GM19240 (cell line): ENCODE results near the gene SSX4.
"Not testable (repeated sequence)": the region's sequence is repeated elsewhere in the genome, so short reads cannot be mapped to it uniquely, and the experiment has no call there.

Experiments used
- DNase-seq: peaks from one replicate; pipeline ENCODE4 v3.0.0; 2011; ENCODE audit warnings: low spot score; ENCODE audit not compliant: insufficient read length

Gene SSX4, protein sequence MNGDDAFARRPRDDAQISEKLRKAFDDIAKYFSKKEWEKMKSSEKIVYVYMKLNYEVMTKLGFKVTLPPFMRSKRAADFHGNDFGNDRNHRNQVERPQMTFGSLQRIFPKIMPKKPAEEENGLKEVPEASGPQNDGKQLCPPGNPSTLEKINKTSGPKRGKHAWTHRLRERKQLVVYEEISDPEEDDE

DNA sequence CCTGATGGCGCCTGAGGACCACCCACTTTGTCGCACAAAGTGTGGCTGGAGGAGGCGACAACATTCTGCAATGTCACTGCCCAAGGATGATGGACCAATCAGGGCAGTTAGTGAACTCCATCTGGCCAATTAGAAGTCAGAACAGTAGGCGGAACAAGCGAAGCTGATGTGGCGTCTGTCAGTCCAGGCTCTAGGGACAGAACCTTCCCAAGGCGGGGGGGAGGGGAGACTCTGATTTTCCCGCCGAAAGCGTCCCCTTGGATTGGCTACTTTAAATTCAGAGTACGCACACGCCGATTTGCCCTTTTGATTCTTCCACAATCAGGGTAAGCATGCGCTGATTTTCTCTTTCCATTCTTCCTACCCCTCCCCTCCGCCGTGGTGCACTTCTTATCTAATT is at the start of gene SSX4:
Gene SSX4 (plus strand): TSS at position 301 of the 400 bp plus-strand sequence. CDS start 515 bp downstream, outside the sequence.
- not testable (repeated sequence) for DNase-seq

DNA sequence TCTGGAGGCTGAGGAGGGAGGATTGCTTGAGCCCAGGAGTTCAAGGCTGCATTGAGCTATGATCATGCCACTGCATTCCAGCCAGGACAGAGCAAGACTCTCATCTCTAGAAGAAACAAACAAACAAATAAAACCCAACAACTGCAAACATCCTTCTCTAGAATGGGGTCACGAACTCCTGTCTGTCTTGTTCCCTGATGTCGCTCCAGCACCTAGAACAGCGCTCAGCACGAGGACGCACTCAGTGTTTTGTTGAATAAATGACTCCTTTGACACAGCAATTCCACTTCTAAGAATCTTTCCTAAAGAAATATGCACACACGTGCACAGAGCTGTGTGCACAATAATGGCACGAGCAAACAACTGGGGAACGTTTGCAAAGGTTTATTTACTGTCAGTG is 37.3 kb upstream of the SSX4 start:
- DNase-seq = not testable (repeated sequence)

DNA sequence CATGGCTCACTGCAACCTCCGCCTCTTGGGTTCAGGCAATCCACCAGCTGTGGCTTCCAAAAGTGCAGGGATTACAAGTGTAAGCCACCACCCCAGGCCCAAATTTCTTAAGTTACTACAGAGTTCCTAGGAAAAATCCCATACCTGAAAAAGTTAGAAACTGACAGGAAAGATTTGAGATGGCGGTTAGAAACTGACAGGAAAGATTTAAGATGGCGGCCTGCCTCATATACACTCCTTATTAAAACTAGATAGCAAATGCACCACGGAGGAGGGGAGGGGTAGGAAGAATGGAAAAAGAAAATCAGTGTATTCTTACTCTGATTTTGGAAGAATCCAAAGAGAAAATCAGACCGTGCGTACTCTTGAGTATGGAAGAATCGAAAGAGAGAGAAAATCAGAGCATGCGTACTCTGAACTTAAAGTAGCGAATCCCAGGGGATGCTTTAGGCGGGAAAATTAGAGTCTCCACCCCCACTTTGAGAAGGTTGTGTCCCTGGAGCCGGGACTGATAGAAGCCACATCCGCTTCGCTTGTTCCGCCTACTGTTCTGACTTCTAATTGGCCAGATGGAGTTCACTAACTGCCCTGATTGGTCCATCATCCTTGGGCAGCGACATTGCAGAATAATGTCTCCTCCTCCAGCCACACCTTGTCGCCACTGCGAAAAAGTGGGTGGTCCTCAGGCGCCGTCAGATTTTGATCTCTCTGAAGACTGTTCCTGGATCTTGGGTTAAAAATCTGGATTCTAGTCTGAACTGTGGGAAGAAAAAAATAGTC is 26.8 kb upstream of the SSX4 start, which contains the start of gene SSX3:
Gene SSX3 (minus strand): TSS at position 389 of the 780 bp plus-strand sequence. CDS start 1,454 bp downstream, outside the sequence.
- not testable (repeated sequence) for DNase-seq

DNA sequence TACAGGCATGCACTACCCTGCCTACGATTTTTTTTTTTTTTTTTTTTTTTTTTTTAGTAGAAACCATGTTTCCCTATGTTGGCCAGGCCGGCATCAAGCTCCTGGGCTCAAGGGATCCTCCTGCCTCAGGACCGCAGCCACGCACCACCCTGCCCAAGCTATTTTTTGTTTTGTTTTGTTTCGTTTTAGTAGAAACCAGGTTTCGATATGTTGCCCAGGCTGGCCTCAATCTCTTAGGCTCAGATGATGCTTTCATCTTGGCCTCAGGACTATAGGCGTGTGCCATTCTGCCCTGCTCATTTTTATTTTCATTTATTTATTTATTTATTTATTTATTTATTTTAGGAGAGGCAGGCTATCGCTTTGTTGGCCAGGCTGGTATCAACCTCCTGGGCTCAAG is 25.7 kb upstream of the SSX4 start:
- DNase-seq = no peak

DNA sequence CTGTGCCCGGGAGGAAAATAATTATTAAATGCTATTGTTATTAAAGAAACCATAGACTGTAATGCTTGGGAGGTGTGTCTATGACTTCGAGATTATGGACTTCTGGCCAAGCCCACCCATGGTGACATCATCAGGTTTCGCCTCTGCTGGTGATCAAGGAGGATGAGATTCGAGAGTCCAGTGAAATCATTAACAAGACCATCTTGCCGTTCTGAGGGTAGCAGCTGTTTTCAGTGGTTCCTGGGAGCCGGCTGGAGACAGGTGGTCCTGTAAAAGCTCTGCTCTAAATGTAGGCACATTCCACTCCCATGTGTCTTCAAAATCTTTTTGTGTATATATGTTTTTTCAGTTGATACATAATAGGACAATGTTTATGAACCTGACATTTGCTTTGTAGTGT is 24.1 kb upstream of the SSX4 start:
- DNase-seq = not testable (repeated sequence)

DNA sequence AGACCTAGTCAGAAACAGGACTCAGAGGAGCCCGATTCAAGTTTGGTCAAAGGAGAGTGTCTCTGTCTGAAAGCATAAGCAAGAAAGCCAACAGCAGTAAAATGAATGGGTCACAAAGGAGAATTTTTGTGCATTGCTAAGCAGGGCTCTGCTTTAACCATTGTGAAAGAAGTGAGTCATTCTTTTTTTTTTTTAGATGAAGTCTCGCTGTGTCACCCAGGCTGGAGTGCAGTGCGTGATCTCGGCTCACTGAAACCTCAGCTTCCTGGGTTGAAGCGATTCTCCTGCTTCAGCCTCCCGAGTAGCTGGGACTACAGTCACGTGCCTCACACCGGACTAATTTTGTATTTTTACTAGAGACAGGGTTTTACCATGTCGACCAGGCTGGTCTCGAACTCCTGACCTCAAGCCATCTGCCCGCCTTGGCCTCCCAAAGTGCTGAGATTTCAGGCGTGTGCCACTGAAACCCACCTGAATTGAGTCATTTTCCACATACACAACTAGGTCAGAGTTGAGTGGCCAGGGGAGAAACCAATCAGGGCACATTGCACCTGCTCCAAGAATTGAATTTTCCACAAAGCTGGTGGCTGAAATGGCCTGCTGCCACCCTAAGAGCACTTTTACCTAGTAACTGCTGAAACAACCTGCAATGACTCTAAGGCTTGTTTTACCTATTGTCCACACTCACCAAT is 15.5 kb upstream of the SSX4 start:
- DNase-seq = not testable (repeated sequence)

DNA sequence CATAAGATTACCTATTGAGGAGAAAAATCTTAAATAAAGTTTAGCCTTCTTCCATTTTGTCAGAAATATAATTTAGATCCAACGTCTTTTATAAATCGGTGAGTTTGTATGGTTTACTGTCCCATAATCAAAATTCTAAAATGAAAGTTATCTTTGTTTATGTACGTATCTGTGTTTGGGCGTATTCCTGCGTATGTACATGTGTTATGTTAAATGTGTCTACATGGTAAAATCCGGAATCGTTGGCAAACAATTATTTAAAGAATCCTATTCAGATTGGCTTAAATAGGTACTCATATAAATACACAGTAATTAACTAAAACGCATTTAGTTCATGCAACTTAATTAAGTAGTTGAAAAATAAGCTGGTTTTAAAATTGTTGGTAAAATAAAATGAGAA is 12.9 kb upstream of the SSX4 start:
- DNase-seq = not testable (repeated sequence)

DNA sequence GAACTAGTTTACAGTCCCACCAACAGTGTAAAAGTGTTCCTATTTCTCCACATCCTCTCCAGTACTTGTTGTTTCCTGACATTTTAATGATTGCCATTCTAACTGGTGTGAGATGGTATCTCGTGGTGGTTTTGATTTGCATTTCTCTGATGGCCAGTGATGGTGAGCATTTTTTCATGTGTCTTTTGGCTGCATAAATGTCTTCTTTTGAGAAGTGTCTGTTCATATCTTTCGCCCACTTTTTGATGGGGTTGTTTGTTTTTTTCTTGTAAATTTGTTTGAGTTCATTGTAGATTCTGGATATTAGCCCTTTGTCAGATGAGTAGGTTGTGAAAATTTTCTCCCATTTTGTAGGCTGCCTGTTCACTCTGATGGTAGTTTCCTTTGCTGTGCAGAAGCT is 13.6 kb downstream of the SSX4 start:
- DNase-seq = not testable (repeated sequence)

DNA sequence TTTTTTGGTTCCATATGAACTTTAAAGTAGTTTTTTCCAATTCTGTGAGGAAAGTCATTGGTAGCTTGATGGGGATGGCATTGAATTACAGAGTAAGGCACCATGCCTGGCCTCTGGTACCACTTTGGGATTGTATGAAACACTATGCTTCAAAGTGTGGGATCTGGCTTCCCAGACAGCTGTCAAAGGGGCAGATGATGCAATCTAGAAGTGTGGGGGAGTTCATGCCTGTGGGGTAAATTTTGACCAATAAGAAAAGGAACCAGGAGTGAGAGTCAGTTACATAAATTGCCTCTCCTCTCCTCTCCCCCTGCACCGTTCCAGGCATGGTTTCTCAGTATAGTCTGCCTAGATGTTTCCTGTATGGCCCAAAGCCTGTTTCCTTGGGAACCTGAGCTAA is 14.5 kb downstream of the SSX4 start:
- DNase-seq = not testable (repeated sequence)

DNA sequence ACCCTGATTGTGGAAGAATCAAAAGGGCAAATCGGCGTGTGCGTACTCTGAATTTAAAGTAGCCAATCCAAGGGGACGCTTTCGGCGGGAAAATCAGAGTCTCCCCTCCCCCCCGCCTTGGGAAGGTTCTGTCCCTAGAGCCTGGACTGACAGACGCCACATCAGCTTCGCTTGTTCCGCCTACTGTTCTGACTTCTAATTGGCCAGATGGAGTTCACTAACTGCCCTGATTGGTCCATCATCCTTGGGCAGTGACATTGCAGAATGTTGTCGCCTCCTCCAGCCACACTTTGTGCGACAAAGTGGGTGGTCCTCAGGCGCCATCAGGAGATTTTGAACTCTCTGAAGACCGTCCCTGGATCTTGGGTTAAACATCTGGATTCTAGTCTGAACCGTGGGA is 28.5 kb downstream of the SSX4 start, which contains the start of gene SSX4B:
Gene SSX4B (minus strand): TSS at position 101 of the 400 bp plus-strand sequence. CDS start 588 bp downstream, outside the sequence.
- not testable (repeated sequence) for DNase-seq

DNA sequence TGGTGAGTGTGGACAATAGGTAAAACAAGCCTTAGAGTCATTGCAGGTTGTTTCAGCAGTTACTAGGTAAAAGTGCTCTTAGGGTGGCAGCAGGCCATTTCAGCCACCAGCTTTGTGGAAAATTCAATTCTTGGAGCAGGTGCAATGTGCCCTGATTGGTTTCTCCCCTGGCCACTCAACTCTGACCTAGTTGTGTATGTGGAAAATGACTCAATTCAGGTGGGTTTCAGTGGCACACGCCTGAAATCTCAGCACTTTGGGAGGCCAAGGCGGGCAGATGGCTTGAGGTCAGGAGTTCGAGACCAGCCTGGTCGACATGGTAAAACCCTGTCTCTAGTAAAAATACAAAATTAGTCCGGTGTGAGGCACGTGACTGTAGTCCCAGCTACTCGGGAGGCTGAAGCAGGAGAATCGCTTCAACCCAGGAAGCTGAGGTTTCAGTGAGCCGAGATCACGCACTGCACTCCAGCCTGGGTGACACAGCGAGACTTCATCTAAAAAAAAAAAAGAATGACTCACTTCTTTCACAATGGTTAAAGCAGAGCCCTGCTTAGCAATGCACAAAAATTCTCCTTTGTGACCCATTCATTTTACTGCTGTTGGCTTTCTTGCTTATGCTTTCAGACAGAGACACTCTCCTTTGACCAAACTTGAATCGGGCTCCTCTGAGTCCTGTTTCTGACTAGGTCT is 43.8 kb downstream of the SSX4 start:
- DNase-seq = not testable (repeated sequence)

DNA sequence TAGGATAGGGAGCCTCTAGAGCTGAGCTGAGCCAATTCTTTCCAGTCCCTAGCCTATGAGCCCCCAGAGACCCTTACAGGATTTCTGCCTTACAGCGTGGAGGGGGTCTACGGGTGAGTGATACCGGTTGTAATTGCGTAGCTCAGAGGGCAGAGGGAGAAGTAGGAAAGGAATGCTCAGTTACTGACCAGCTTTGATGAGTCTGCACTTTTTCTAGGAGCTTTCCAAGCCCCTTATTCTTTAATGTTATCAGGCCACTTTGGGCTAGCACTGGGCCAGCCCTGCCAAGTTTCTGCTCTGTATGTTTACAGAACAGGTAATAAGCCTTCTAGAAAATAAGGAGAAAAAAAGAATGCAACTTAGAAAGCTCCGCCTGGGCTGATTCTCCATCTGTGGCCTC is 46.3 kb downstream of the SSX4 start:
- DNase-seq = not testable (repeated sequence)

DNA sequence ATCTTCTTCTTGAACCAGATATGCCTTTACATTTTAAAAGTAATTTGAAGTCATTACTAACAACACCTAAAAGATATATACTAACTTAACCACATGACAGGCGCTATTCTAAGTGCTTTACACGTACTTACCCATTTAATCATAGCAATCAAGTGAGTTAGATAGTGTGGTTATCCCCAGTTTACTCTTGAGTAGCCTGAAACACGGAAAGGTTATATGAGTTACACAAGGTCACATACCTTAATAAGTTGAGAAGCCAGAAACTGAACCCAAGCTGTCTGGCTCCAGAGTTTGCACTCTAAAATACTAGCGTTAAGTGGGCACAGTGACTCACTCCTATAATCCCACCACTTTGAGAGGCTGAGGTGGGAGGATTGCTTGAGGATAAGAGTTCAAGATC is 46.8 kb downstream of the SSX4 start:
- not testable (repeated sequence) for DNase-seq

DNA sequence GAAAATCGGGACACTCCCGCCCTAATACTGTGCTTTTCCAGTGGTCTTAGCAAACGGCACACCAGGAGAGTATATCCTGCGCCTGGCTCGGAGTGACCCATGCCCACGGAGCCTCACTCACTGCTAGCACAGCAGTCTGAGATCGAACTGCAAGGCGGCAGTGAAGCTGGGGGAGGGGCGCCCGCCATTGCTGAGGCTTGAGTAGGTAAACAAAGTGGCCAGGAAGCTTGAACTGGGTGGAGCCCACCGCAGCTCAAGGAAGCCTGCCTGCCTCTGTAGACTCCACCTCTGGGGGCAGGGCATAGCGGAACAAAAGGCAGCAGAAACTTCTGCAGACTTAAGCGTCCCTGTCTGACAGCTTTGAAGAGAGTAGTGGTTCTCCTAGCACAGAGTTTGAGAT is 50.4 kb downstream of the SSX4 start:
- not testable (repeated sequence) for DNase-seq
